NCI-H2081 (cell line): ENCODE data around the gene STOML2.

Experiments used
- DNase-seq, 2 experiments: peaks; one replicate each; lab custom pipeline; 2025; lab: John Stamatoyannopoulos, UW

The STOML2 gene

GRCh38 chr9:35107297-35108290 is 4.7 kb upstream of the STOML2 start:
- DNase-seq, result no peak

DNA sequence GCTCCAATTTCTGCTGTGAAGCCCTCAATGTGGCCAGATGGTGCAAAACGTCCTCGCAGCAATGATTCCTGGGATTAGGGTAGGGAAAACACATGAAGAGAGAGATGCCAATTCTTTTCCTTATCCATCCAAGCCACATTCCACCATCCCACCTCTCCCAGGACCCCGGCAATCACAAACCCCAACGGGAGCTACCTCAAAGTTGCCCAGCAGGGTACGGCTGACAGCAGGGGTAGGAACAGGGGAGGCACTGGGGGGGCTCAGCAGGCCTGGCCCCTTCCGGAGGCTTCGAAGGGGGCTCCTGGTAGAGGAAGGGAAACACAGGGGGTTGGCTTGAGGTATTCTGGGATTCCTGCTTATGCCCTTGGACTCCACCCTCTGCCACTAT is 3.4 kb upstream of the STOML2 start:
- DNase-seq, result no peak

DNA sequence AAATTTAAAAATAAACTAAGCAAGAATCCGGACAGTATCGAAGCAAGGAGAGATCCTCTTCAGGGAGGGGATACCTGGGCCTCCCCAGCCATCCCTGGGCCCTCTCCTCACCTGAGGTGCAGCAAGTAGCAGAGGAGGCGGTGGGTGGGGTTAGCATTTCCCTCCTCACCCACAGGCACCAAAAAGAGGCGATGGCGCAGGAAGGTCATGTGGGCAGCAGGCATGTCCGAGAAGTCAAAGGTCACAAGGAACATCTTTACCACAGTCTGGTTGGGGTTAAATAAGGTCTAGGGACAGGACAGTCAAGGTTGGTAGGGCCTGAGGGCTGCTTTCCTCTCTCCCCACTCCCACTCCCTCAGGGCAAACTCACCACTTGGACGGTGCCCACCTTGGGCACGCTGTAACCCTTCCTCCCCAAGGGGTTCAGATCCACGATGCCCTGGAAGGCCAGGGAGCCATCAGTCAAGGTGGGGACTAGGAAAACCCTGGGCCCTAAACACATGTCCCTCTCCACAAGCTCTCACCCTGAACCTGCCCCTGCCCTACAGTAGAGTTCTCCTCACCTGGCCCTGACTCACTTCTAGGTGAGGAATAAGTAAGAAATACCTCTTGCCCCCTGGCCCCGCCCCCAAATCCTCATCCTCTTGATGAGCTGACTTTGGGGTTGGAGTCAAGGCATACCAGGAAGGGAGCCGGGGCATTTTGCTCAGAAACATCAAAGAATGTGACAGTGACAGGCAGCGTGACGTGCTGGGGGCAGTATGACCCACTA is 2.8 kb upstream of the STOML2 start:
- DNase-seq, result no peak

DNA sequence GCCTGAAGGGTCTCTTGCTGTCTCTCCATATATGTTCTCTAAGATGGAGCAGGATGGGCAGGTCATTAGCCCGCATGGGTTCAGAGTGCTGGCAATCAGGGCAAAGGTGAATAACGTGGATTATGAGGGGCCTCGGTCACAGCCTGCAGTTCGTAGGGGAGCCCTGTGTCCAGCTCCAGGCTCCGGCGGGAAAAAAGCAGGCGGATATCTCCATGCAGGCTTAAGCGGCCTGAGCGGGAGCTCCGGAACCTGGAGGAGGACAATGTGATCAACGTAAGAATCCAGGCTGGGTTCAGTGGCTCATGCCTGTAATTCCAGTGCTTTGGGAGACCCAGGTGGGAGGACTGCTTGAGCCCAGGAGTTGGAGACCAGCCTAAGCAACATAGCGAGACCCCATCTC is 2.2 kb upstream of the STOML2 start:
- no peak for DNase-seq

GRCh38 chr9:35104586-35104985 is 1.7 kb upstream of the STOML2 start:
- no peak for DNase-seq

DNA sequence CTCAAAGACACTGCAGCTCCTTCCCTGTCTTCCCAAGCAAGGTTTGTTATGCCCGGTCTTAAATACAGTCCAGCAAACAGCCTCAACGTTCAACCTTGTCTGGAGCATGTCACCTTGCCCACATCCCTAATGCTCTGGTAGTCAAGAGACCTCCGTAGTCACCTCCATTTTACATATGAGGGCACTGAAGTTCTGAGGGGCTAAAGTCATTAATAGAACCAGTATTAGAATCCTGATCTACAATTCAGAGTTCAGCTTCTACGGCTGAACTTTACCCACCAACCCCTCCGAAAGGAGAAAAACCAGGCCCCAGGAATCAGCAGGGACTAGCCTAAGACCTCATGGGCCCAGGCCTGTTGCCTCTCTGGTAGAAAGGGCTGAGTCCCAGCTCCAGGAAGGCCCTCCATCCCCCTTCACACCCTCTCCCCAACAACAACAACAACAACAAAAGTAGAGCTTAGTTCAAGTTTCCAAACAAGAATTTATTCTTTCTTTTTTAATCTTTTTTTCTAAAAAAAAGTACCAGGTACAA is 795 bp upstream of the STOML2 start:
- DNase-seq, result no peak

- DNase-seq, result no peak
Observed at GRCh38 chr9:35102465-35102768, 514 bp downstream of the STOML2 start.

- DNase-seq, result no peak
Observed at GRCh38 chr9:35097573-35097972, 5.4 kb downstream of the STOML2 start.

DNA sequence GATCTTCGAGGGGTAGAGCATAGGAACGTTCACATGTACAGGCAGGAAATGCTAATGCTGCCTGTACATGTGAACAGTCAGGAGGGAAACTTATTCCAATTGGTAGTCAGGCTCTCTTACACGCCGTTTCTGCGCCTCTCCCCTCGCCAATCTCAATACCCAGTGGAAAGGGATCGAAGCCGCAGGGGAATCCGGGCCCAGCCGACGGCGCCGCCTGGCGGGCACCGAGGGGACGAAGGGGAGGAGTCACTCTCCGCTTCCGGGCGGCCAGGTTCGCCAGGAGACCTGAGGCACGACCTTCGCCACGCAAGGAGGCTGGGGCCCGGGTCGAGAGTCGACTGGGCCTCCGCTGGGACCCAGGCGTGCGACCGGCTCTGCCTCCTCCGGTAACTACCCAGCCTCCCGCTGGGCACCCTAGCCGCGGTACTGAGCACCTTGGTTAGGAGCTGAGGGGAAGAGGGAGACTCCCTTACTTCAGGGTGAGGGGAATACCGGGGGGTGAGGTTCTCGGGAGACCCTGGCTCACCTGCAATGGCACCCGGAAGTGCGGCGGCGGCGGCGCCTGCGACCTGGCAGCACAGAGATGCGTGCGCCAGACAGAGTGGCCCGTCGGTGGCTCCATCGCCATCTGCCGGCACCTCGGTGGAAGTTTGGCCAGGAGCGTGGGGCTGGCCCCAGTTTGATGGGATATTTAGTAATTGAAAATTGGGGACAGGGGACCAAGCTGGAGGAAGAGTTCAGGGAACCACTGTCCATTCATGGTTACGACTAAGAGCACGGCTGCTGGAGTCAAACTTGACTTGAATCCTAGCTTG is 6.7 kb downstream of the STOML2 start, which contains the start of gene PIGO:
Gene PIGO, minus strand, starts transcription at position 557 of the 815 bp plus-strand sequence. CDS start 1,026 bp downstream, outside the sequence.
- peak; percentile 90 to 93 for DNase-seq

GRCh38 chr9:35091536-35091935 is 11.4 kb downstream of the STOML2 start:
- DNase-seq, result no peak

- DNase-seq, result no peak
Observed at GRCh38 chr9:35089434-35089833, 13.5 kb downstream of the STOML2 start.

- DNase-seq, result no peak
Observed at GRCh38 chr9:35085078-35085477, 17.9 kb downstream of the STOML2 start.

DNA sequence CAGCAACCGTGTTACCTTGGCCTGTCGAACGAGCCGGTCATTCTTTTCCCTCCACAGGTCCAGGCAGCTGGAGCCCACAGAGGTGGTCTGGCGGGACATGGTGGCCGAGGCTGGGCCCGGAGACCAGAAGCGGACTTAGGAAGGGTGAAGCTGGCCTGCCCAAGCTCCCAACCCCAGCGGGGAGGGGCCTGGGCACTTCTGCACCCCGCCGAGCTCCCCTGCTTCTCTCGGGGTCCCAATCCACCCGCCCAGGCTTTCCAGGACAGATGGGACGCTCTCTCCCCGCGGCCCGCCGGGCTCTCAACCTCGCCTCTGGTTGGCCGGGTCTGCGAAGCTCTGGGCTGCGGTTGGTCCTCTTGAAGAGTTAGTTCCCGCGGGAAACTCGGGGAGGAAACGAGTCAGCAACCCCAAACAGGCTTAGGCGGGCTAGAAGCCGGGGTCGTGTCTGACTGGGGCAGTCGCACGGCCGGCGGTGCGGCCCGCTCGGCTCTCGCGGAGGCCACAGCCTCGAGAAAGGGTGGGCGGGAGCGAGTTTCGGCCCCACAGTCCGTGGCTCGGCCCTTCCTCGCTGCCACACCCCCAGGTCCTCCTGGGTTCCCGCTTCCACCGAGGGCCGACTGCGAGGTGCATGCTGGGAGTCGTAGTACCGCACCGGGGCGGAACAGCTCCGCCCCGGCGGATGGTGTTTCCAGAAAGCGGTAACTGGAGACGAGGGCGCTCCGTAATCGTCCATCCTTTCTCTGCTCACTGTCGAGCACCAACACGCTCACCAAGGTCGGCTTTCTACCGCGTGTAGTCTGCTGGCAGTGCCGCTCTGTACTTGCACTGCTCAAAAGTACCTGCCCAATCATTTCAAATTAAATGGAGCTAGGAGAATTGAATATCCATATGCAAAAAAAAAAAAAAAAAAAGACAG is 23.2 kb downstream of the STOML2 start, which contains the start of gene FANCG:
Gene FANCG, minus strand, starts transcription at position 517 of the 916 bp plus-strand sequence. Its CDS starts 418 bp downstream, at position 99.
- DNase-seq, result peak; percentile 94 to 97

- peak in 1 of 2 experiments; percentile 39 for DNase-seq
Observed at GRCh38 chr9:35079041-35079425, 23.9 kb downstream of the STOML2 start.

DNA sequence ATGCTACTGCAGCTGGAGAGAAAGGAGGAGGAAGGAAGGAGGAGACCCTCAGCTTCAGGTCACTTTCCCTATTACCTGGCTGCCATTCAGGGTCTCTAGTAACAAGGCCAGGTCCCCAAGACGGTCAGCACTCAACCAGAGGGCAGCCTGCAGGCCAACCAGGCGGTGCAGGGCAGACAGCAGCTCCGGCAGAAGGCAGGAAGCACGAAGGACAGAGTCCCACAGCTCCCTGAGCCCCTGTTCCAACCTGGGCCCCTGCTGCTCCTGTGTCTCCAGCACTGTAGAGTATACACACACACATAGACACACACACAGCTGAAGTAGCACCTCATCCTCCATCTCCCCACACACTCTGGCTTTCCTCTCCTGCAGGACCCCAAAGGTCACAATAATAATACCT is 24.9 kb downstream of the STOML2 start:
- no peak for DNase-seq

DNA sequence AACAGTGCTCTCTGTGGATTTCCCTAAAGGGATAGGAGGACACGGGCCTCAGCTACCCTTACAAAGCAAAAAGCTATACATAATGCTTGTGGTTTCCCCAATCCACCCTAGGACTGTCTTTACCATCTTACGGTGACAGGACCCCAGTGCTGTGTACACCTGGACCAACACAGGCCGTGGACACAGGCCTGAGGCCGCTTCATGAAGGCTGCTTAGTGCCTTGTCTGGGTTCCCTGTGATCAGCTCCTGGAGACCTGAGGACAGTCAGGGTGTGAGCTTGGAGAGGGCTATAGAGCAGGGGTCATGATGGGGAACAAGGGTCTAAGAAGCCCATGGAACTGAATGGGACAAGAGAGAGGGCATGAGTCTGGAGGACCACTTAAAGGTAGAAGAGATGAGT is 26.1 kb downstream of the STOML2 start:
- DNase-seq, result no peak

DNA sequence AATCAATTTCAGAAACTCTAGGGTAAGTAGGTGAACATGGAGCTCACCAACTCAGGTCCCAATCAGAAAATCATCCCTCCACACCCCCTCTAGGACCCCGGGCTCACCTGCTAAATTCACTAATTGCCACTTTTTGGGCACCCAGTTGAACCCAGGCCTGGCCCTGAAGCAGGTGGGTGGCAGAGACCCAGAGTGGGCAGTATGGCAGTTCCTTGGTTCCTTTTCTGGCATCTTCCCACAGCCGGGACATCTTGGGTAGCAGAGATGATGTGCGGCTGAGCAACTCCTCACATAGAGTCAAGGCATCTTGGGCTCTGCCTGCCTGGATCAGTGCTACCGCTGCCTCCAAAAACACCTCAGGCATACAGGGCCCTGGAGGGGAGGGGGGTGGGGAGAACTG is 27.6 kb downstream of the STOML2 start:
- DNase-seq, result no peak

DNA sequence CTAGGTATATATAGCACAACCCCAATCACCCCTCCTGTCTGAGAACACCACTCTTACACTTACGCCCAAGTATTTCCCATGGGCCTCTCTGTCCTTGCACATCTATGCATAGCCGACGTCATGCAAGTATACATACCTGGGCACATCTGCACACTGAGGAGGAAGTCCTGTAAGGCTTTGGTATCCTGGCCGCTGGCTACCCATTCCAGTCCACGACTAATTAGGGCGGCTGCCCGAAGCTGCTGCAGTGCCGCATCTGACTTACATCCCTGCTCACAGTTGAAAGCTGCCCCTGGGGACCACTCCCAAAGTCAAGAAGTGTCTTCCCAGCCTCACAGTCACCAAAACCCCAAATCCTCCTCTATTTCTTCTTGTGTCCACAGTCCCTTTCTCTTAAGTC is 28.1 kb downstream of the STOML2 start:
- DNase-seq, result no peak

DNA sequence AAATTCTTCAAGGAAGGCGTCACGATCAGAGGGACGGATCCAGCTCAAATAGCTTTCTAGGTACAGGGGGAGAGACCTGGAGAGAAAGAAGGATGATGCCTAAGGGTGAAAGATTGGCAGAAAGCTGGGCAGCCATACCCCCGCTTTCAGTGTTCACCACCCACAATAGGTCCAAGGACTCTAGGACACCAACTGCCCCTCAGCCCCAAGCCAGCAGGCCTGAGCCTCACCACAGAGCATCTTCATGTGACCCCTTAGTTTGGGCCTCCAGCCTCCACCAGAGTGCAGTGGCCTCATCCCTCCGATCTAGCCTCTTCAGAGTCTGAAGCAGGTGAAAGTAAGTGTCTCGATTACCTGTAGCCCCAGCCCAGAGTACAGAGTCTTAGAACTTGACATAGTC is 28.8 kb downstream of the STOML2 start:
- no peak for DNase-seq

DNA sequence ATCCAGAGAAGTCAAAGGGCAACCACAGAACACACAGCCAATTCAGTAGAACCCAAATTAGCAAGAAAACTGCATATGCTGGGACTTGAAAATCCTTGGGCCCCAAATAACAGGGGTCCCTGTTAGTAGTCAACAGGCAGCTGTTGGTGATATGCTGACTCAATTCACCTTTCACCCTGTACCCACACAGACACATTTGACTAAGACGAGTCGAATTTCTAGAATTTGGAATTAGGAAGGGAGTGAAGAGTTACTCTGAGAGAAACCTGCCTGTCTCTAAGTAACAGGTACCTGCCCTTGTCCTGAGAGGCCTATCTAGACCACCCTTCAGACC is 29.7 kb downstream of the STOML2 start:
- no peak for DNase-seq
